HG03159 (cell line): ENCODE data around the gene ITGB1.

Experiments
- ATAC-seq: cut with Tn5 transposase; IDR thresholded peaks from one replicate; pipeline ENCODE4 v1.9.1; 2021; ENCODE audit warnings: mild to moderate bottlenecking, moderate library complexity; ENCODE audit not compliant: unreplicated experiment

Gene ITGB1

DNA sequence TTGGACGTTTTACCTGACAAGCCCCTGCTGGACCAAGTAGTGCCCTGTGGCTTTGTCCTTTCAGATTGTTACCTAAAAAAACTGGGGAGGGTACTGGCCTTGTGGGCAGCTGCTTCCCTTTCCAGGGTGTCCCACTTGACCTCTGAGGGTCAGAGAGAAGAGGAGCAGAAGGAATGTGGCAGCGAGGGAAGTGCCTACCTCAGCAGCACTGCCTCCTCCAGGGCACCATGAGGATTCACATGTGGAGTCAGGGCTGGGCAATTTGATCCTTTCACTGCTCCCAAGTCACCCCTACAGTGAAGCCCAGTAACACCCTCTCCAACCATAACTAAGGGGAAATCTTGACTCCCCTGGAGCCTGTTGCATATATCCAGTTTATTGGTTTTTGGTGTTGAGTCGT is 64.6 kb downstream of the ITGB1 start:
- ATAC-seq = no peak

DNA sequence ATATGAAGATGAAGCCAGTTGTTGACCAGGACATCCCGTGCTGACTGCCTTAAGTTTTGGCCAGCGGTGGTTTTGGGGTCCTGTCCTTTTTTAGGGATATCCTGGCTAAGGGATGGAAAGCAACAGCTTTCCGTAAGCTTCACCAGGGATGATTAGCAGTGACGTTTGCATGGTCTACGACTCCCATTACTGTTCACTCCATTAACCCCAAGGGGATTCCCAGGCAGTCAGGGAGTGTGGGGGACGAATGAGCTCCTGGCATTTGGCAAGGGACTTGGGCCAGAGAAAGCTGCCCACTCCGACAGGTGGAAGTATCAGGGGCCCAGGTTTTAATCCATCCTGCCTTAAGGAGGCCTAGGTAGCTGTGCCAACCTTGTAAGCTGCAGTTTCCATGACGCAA is 66.8 kb downstream of the ITGB1 start:
- no peak for ATAC-seq

- ATAC-seq = no peak
Observed at GRCh38 chr10:32890444-32890843, 67.6 kb downstream of the ITGB1 start.

DNA sequence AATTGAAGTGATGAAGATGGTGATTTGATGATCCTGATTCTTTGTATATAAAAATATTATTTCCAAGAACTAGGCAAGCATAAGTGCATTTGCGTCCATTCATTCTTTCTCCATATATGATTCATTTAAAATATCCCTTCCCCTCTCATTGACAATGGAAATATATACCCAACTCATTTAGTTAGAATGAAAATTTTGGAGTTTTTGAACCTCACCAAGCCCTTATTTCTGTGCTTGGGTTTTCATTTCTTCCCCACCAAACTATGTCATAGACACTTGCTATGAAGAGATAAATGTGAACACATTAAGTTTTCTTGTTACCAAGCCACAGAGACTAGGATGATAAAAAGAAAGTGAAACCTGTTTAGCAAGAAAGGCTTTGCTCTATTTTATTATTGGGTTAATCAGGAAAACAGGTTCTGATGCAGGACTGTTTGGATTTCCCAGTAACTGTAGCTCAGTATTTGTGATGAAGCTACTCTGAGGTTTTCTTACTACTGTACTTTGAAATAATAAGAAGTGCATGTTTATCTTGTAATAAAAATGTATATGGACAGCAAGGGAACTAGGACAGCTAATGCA is 68.3 kb downstream of the ITGB1 start:
- ATAC-seq = no peak

DNA sequence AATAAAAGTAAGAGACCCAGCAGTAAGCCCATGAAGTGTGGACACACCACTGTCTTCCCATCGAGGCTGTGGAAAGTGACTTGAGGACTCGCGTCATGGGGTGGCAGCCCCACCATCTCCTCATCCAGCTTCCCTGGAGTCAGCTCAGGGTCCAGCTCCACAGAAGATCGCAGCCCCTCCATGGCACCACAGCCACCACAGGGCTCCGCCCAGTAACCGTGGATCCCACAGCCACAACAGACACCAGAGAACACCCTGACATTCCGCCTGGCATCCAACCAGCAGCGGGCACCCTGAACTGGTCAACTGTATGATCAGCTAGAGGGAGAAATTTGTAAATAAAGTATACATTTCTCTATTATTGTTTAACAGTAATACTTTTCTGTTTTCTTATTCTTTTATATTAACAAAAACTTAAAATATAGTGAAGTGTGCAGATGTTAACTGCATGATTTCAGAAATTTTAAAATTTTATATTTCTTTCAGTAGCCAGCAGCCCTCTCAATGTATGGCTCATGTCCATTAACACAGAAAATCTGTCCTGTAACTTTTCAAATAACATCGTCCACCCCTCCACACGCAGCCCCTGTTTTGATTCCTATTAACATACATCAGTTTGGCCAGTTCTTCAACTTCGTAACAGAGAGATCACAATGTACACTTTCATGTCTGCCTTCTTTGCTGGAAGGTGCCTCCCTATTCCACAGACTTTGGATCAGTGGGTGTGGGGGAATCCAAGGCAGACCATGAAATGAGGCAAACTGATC is 69.7 kb downstream of the ITGB1 start:
- no peak for ATAC-seq

DNA sequence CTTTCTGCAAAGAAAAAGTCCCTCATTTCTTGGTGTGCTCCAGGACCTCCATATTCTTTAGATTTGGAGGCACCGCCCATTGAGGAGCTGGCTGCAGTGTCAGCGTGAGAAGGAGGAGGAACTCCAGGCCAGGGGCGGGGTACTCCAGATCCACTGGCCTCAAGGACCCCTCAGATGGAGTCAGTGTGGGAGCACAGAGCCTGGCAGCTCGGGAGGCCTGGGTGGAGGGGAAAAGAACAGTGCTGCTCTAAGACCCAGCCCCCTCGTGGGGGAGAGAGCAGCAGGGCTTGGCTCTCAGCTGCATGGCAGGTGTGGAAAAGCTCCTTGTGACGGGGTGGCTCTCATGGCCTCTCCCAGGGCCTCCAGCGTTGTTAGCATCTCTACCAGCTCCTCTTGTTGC is 70.5 kb downstream of the ITGB1 start:
- ATAC-seq = no peak

- ATAC-seq = no peak
Observed at GRCh38 chr10:32882076-32882475, 76.0 kb downstream of the ITGB1 start.

GRCh38 chr10:32878646-32879045 is 79.4 kb downstream of the ITGB1 start:
- no peak for ATAC-seq

DNA sequence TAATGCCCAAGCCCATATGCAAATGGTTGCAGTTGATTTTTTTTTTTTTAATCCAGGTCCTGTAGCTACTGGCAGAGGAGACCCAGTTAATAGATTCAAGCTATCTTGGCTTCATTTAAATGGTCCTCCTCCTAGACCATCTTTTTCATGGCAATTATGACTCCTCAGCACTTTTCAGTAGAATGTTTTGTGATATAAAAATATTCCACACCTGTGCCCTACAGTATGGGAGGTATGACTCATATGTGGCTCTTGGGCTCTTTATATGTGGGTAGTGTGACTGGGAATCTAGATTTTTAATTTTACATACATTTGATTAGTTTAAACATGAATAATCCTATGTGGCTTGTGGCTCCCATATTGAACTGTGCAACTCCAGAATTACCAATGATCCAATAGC is 80.1 kb downstream of the ITGB1 start:
- ATAC-seq = no peak

DNA sequence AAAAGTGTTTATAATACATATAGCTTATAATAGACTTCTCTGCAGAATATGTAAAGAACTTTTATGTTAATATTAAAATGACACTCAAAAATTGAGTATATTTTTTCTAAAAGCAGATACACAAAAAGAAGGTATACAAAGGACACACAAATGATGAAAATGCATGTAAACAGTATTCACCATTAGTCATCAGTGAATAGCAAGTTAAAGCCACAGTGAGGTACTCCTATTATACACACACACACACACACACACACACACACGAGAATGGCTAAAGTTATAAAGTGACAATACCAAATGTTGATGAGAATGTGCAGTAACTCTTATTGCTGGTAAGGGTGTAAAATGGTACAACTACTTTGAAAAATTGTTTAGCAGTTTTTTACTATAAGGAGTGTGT is 92.9 kb downstream of the ITGB1 start:
- ATAC-seq = no peak

DNA sequence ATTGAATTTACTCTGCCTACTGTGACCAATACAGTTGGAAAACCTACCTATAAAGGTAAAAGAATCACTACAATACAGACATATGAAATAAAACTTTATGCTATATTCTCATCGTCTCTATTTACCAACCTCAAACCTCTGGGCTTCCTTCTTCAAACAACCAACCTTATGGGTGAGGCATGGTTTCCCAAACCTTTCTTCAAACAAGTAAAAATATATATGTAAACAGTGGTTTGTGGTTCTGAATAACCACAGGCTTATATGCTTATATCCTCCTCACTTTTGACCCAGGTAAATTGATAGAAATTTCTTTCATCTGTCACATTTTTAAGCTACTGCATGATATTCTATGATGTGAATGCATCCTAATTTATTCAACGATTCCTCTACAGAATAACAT is 103.6 kb downstream of the ITGB1 start:
- ATAC-seq = no peak

- ATAC-seq = no peak
Observed at GRCh38 chr10:32851301-32851700, 106.7 kb downstream of the ITGB1 start.
